HPDE6-E6E7 (cell line): Measurements from ENCODE around the gene TNNT3.

ENCODE experiments used
- DNase-seq: peaks from one replicate; pipeline ENCODE4 v3.0.0; 2011; ENCODE audit warnings: missing footprints; ENCODE audit errors: extremely low spot score

The TNNT3 gene

DNA sequence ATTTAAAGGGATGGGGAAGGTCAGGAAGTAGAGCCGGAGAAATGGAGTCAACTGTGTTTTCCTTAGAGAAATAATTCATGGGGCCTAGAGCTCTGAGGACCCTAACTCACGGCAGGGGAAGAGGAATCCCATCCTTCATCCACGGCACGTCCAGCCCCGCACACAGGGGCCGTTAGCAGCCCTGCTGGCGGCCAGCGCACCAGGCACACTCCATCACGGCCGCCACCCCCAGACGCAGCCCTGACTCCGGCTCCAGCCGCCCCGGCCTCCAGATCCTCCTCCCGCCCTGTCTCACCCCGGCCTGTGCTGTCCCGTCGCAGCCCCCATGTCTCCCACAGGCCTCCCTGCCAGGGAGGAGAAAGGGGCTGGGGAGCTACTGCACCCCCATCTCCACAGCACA, 38.9 kb downstream of the TNNT3 start:
- no peak for DNase-seq

DNA sequence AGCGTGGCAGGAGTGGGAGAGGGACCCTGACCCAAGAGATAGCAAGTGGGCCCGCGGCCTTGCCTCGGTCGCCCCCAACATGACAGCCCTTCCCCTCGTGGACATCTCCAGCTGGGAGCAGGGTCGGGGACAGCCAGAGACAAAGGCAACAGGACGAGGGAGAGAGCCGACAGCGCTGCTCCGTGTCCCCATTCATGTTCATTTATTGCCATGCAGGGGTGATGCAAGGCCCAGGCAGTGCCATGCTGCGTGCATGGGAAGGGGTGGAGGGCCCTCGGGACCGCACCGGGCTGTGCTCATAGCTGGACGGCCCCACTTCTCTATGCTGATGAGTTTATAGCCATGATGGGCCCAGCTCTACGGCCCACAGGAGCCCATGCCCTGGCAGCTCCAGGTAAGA, 40.3 kb downstream of the TNNT3 start:
- no peak for DNase-seq

- DNase-seq: no peak
These were observed 44.4 kb downstream of the TNNT3 start for GRCh38 chr11:1963864-1964263.

GRCh38 chr11:1964348-1964747, 44.8 kb downstream of the TNNT3 start:
- DNase-seq: no peak

DNA sequence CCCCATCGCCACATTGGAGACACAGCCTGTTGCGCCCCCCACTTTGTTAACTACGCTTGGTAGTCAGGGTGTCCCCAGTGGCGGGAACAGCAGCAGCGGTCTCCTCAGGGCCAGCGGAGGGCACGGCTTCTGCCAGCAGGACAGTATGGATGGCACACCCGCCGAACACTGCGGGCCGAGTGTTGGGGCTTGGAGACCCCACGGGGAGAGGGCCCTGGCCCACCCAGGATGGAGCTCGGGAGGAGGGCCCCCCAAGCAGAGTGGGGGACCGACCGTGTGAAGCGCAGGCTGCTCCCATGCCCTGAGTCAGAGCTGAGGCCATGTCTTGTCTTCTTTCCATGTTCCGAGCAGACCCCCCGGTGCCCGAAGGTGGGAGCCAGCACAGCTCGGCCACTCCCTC, 45.5 kb downstream of the TNNT3 start:
- no peak for DNase-seq

DNA sequence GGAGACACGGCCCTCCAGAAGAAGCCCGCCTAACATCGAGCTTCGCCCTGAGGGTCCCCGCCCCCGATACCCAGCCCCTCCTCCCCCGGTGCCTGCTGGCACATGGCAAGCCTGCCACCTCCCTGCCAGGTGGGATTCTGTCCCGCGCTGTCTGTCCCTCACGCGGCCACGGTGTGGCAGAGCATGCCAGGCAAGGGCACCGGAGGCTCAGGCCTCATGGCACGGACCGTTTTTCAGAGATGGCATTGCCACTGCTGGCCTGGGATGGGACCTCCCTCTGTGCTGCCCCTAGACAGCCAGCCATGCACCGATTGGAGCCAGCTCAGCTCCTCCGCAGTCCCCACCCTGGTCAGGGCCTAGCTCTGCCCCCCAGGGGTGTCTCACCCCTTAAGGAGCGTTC, 47.0 kb downstream of the TNNT3 start:
- DNase-seq: no peak

- DNase-seq: no peak
These were observed 48.2 kb downstream of the TNNT3 start for GRCh38 chr11:1967641-1968225.

DNA sequence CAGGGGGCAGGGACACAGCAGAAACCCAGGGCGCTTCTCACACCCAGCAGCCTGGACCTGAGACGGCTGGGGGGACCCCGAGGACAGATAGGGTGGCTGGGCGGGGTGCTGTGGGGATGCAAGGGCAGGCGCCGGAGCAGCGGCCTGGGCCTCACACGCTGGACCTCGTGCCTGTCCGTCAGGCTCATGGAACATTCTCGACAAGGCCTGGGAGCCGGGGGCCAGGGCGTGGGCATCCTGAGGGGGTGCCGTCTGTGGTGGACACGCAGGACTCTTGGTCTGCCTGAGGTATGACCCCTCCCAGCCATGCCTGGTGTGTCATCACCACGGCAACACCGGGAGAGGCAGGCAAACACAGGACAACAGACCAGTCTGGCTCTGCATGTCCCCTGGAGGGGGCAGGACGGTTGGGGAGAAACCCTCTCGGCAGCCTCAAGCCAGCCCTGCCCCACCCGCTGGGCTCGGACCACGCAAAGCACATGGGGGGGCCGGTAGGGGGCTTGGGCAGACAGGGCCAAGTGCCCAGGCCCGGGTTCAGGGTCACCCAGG, 49.0 kb downstream of the TNNT3 start:
- no peak for DNase-seq

DNA sequence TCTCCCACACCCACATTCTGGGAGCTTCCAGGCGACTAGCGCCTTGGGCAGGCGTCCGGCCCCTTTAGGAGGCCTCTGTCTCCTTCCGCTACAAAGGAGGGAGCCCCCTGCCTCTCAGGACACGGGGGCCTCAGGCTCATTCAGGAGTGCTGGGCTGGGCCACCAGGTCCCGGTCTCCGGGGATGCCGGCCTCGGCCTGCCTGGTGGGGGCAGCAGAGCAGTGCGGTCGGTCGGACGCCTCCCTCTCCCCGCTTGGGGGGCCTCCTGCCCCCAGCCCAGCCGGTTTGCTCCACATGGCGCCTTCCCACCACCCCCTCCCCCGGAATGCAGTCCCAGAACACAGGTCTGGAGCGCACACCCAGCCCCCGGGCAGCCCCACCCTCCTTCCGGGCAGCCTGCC, 49.5 kb downstream of the TNNT3 start:
- no peak for DNase-seq

- DNase-seq: no peak
These were observed 50.3 kb downstream of the TNNT3 start for GRCh38 chr11:1969776-1970175.

GRCh38 chr11:1970956-1971355, 51.5 kb downstream of the TNNT3 start:
- no peak for DNase-seq

DNA sequence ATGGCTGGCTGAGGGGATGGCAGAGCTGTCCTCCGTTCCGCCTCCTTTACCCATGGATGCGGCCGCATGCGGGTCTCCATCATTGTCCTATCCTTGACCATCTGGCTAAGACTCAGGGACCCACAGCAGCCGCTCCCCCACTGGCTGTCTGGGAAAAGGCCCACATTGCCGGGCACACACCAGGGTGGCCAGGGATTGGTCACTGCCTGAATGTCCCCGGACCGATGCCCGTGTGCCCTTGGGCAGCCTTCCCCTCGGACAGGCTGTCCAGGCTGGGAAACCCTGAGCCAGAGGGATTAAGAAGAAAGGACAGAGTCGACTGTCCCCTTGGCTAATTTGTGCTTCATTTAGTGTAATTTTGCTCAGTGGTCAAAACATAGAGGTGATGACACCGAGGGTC, 55.7 kb downstream of the TNNT3 start:
- no peak for DNase-seq

DNA sequence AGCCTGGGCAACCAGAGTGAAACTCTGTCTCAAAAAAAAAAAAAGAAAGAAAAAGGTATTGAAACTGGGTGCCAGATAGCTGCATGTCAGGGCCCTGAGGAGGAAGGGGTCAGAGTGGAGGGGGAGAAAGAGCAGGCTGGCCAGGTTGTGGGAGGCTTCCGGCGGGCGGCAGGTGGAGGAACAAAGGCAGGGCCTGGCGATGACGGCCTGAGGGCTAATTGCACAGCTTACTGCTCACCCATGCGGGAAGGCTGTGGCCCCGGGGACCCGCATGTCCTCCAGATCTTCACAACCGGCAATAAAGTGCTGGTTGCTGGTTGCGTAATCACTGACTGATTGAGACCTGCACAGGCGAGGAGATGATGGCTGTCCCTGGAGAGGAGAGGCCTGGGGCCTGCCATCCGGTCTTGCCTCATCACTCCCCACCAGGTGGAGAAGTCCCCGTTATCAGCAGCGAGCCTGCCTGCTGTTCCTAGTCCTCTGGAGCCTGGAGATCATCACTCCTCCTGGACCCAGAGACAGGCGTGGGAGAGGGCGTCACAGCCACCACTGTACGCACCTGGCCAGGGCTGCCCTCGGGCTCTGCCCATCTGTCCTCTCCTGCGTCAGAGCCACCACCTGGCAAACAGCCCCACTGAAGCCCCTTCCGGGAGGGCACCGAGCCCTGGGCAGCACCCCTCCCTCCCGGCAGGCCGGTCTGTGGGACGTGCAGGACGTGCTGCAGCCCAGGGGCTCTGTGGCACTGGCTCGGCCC, 59.4 kb downstream of the TNNT3 start:
- DNase-seq: no peak

GRCh38 chr11:1979607-1980006, 60.1 kb downstream of the TNNT3 start:
- no peak for DNase-seq

- no peak for DNase-seq
These were observed 63.5 kb downstream of the TNNT3 start for GRCh38 chr11:1982873-1983600.

DNA sequence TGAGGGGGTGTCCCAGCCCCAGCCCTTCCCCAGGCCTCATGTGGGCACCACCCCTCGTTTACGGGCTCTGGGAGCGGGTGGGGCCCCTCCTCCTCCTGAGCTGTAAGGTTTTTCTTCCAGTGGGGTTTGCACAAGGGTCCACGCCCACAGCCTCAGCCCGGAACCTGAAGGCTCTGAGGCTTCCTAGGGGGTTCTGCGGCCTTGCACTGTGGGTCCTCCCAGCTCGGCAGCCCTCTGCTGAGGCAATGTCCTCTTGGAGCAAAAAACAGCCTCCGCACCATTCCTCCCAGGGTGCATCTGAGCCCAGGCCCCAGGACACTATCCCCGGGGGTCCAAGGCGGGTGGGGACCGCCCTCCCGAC, 64.1 kb downstream of the TNNT3 start:
- DNase-seq: no peak

DNA sequence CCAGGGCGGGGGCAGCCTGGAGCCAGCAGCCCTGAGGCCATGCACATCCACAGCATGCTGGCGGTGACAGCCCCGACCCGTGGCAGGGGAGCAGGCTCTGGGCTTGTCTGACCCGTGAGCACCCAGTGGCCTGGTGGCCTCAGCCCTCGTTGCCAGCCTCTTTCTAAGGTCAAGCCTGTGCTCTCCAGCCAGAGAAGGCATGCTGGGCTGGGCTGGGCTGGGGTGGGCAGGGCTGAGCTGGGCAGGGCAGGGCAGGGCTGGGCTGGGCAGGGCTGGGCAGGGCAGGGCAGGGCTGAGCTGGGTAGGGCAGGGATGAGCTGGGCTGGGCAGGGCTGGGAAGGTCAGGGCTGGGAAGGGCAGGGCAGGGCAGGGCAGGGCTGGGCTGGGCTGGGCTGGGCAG, 67.5 kb downstream of the TNNT3 start:
- no peak for DNase-seq

DNA sequence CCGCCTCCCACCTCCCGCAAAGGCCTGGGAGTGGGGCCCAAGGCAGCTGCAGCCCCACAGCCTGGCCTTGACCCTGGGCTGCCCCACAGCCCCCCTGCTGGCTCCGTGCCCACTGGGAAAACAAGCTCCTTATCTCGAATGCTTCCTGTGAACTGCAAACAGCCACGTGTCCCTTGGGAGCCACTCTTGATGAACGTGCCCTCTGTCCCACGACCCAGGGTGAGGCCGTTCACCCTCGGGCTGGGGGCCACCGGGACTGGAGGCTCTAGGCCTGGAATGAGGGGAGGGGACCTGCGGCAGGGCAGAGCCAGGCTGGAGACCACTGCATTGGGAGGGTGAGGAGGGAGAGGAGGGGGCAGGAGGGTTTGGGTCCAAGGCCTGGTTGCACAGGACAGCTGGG, 68.7 kb downstream of the TNNT3 start:
- DNase-seq: no peak
